Naive thymus-derived CD4-positive, alpha-beta T cell (primary cell): ENCODE data around the gene SNX27. TPM values are rescaled to one million over a fixed set of nuclear protein-coding genes. Genes with fewer than 3 reads are reported as not detected.
A peak's percentile ranks its signal among the peaks of the same experiment; 100 is the strongest.

Experiments used
- ATAC-seq: fragments of 150-1000 bp; cut with Tn5 transposase; 2 replicates; pipeline ENCODE4 v1.10.0; 2021; ENCODE audit warnings: mild to moderate bottlenecking, moderate library complexity
- CTCF ChIA-PET: fragments of 350-600 bp; sonication (Branson Sonifier 250); formaldehyde crosslinking; loops from one replicate; lab custom pipeline; 2021; ENCODE audit warnings: antibody characterized with exemption; lab: Charles Lee
- POLR2A ChIA-PET: fragments of 350-600 bp; sonication (Branson Sonifier 250); formaldehyde crosslinking; loops from one replicate; lab custom pipeline; 2021; ENCODE audit warnings: antibody characterized with exemption, inconsistent platforms; lab: Charles Lee
- DNase-seq, 9 donors: peaks; one replicate each; pipeline versions ENCODE4 v3.0.0 to v3.0.0-alpha.2; 2020 to 2022; ENCODE audit warnings: mixed read lengths in 1 of 9
- H3K27ac ChIP-seq: one replicate; pipeline ENCODE4 v1.7.0; 2013; ENCODE audit warnings: mild to moderate bottlenecking, low read depth, low read length, moderate library complexity
- H3K27me3 ChIP-seq, 2 donors: one replicate each; pipeline ENCODE4 v1.7.0; 2013; ENCODE audit warnings: low read length in 2 of 2, mild to moderate bottlenecking in 2 of 2, moderate library complexity in 2 of 2; ENCODE audit not compliant: control insufficient read depth in 2 of 2, insufficient read depth in 2 of 2
- H3K36me3 ChIP-seq, 3 experiments: 1 replicate in 2 of 3; 2 replicates in 1 of 3; pipeline ENCODE4 v1.7.0; 2013; ENCODE audit warnings: low read length in 3 of 3, mild to moderate bottlenecking in 3 of 3, moderate library complexity in 1 of 3; ENCODE audit not compliant: insufficient read depth in 3 of 3, control insufficient read depth in 2 of 3
- H3K4me1 ChIP-seq, 2 donors: one replicate each; pipeline ENCODE4 v1.7.0; 2013; ENCODE audit warnings: low read length in 2 of 2, mild to moderate bottlenecking in 2 of 2, moderate library complexity in 1 of 2; ENCODE audit not compliant: control insufficient read depth in 2 of 2, insufficient read depth in 2 of 2
- H3K4me3 ChIP-seq: 2 replicates; pipeline ENCODE4 v1.7.0; 2013; ENCODE audit warnings: mild to moderate bottlenecking, low read length
- H3K9me3 ChIP-seq, 3 experiments: 1 replicate in 2 of 3; 2 replicates in 1 of 3; pipeline ENCODE4 v1.7.0; 2013; ENCODE audit warnings: low read length in 3 of 3; ENCODE audit not compliant: control insufficient read depth in 2 of 3
- H3K27ac Mint-ChIP-seq, 9 donors: one replicate each; pipeline ENCODE4 v1.8.0; 2020 to 2022; ENCODE audit warnings: mixed read lengths in 9 of 9, mild to moderate bottlenecking in 8 of 9, moderate library complexity in 5 of 9, inconsistent platforms in 2 of 9
- H3K27me3 Mint-ChIP-seq, 5 donors: one replicate each; pipeline ENCODE4 v1.8.0; 2021 to 2022; ENCODE audit warnings: mixed read lengths in 5 of 5, mild to moderate bottlenecking in 1 of 5
- H3K36me3 Mint-ChIP-seq, 5 donors: one replicate each; pipeline ENCODE4 v1.8.0; 2020 to 2022; ENCODE audit warnings: mixed read lengths in 5 of 5, mild to moderate bottlenecking in 3 of 5, inconsistent platforms in 1 of 5
- H3K4me1 Mint-ChIP-seq, 7 donors: one replicate each; pipeline ENCODE4 v1.8.0; 2020 to 2022; ENCODE audit warnings: mixed read lengths in 7 of 7, mild to moderate bottlenecking in 3 of 7, inconsistent platforms in 1 of 7
- H3K4me3 Mint-ChIP-seq, 10 donors: one replicate each; pipeline ENCODE4 v1.8.0; 2020 to 2022; ENCODE audit warnings: mild to moderate bottlenecking in 10 of 10, mixed read lengths in 10 of 10, moderate library complexity in 6 of 10, inconsistent platforms in 2 of 10
- H3K9me3 Mint-ChIP-seq, 11 donors: one replicate each; pipeline ENCODE4 v1.8.0; 2020 to 2022; ENCODE audit warnings: mixed read lengths in 11 of 11, mild to moderate bottlenecking in 4 of 11, inconsistent platforms in 1 of 11, moderate library complexity in 1 of 11
- intact Hi-C, 2 donors: fragments of 100-400 bp; cut with micrococcal nuclease; formaldehyde crosslinking; loops; one replicate each; pipeline ENCODE4 v1.15.1; 2023
- polyA plus RNA-seq, 2 donors: library from polyadenylated mRNA; unstranded; fragments of 300-500 nt; fragmentation: Illumina TruSeq; gene quantifications; one replicate each; pipeline ENCODE4 v1.2.3, GENCODE V29; 2021
- total RNA-seq, 6 experiments: library from RNA in 5 of 6; stranded (reverse) in 5 of 6; gene quantifications; 1 replicate in 5 of 6; 2 replicates in 1 of 6; pipeline ENCODE4 v1.2.3 and lab custom pipeline; 2021 to 2026

The SNX27 gene
- total and polyA plus RNA-seq, 7 experiments from 2014 or later = 11.7 to 42.1 (median 28.5) TPM

GRCh38 chr1:151574575-151575529 lies 37.0 kb upstream of the SNX27 start:
- no peaks in the 10 kb centered on the region for H3K4me1 ChIP-seq
- no peak overlapping the region for H3K27ac ChIP-seq
- H3K4me1 Mint-ChIP-seq = peaks cover 0 to 10% (median 0%) of the 10 kb centered on the region in 7 donors
- H3K4me3 Mint-ChIP-seq = no peak overlapping the region
- DNase-seq = no peak
- peaks cover 0 to 1% (median 0%) of the 10 kb centered on the region in 11 donors for H3K9me3 Mint-ChIP-seq
- intact Hi-C loops = no loop called here
- H3K27me3 Mint-ChIP-seq = no peaks in the 10 kb centered on the region
- ChIA-PET CTCF (interaction anchor here (0.6 kb wide), 1 partner anchor 51 kb away, joined by 5 read pairs; no protein-coding TSS in a partner anchor), POLR2A (no interaction called here)
- peak; percentile 46 for ATAC-seq
- H3K9me3 ChIP-seq = no peaks in the 10 kb centered on the region
- peak overlapping the region in 1 of 9 donors; percentile 38 for H3K27ac Mint-ChIP-seq
- H3K36me3 Mint-ChIP-seq = peaks cover 0 to 22% (median 3%) of the 10 kb centered on the region in 5 donors
- no peak overlapping the region for H3K4me3 ChIP-seq
- peaks cover 0 to 5% (median 0%) of the 10 kb centered on the region in 3 experiments for H3K36me3 ChIP-seq
- H3K27me3 ChIP-seq = no peaks in the 10 kb centered on the region

DNA sequence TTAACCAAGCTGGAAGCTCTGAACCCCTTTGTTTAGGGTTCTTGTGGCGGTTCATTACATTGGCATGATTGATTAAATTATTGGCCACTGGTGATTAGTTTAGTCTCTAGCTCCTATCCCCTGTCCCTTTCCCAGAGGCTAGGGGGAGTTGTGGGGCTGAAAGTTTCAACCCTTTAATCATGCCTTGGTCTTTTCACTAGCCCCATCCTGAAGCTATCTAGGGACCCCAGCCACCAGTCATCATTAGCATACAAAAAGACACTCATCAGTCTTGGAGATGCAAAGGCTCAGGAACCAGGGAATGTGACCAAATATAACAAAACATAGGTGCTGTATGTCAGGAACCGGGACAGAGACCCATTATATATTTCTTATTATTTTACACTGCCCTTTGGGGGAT lies 34.7 kb upstream of the SNX27 start:
- CTCF ChIA-PET = no interaction called here
- POLR2A ChIA-PET = no interaction called here

DNA sequence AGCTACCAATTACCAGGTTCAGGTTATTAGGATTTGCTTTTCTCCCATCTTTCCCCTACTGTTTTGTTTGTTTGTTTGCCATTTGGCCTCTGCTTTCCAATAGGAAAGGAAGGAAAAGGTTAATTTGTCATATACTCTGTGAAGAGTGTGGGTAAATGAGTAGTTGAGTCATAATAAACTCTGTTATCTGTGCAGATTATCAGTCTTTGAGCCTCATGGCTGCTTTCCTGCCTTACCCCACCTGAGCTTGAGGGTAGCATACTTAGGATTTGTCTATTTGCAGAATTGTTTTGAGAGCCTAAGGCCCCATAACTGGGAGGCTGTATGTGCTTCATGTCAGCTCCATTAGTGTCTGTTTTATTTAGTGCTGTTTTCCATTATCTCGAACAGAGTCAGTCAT lies 32.9 kb upstream of the SNX27 start:
- Mint-ChIP-seq H3K4me3 (no peak overlapping the region), H3K9me3 (peaks cover 0 to 1% (median 0%) of the 10 kb centered on the region in 11 donors), H3K4me1 (peaks cover 0 to 10% (median 0%) of the 10 kb centered on the region in 7 donors), H3K27me3 (no peaks in the 10 kb centered on the region), H3K36me3 (peaks cover 0 to 18% (median 3%) of the 10 kb centered on the region in 5 donors), H3K27ac (no peak overlapping the region)
- Histone ChIP-seq H3K9me3 (no peaks in the 10 kb centered on the region), H3K36me3 (peaks cover 0 to 5% (median 0%) of the 10 kb centered on the region in 3 experiments), H3K27me3 (no peaks in the 10 kb centered on the region), H3K4me1 (no peaks in the 10 kb centered on the region), H3K27ac (no peak overlapping the region), H3K4me3 (no peak overlapping the region)
- POLR2A ChIA-PET = no interaction called here
- CTCF ChIA-PET = interaction anchor here (0.6 to 1.2 kb wide), 2 partner anchors 15 to 1923 kb away, joined by 3 to 4 read pairs; no protein-coding TSS in a partner anchor
- DNase-seq (no peak), ATAC-seq (no peak)
- intact Hi-C loops = no loop called here

More for the DNA sequence above, 34.7 kb upstream of the SNX27 start:
- Mint-ChIP-seq H3K4me1 (peaks cover 0 to 10% (median 0%) of the 10 kb centered on the region in 7 donors), H3K9me3 (peaks cover 0 to 1% (median 0%) of the 10 kb centered on the region in 11 donors), H3K27me3 (no peaks in the 10 kb centered on the region), H3K36me3 (peaks cover 0 to 22% (median 3%) of the 10 kb centered on the region in 5 donors), H3K27ac (no peak overlapping the region), H3K4me3 (no peak overlapping the region)
- H3K27me3 ChIP-seq = no peaks in the 10 kb centered on the region
- no peak overlapping the region for H3K27ac ChIP-seq
- no peaks in the 10 kb centered on the region for H3K4me1 ChIP-seq
- no peak for DNase-seq
- ATAC-seq = no peak
- peaks cover 0 to 5% (median 0%) of the 10 kb centered on the region in 3 experiments for H3K36me3 ChIP-seq
- H3K9me3 ChIP-seq = no peaks in the 10 kb centered on the region
- no peak overlapping the region for H3K4me3 ChIP-seq
- intact Hi-C loops = no loop called here

DNA sequence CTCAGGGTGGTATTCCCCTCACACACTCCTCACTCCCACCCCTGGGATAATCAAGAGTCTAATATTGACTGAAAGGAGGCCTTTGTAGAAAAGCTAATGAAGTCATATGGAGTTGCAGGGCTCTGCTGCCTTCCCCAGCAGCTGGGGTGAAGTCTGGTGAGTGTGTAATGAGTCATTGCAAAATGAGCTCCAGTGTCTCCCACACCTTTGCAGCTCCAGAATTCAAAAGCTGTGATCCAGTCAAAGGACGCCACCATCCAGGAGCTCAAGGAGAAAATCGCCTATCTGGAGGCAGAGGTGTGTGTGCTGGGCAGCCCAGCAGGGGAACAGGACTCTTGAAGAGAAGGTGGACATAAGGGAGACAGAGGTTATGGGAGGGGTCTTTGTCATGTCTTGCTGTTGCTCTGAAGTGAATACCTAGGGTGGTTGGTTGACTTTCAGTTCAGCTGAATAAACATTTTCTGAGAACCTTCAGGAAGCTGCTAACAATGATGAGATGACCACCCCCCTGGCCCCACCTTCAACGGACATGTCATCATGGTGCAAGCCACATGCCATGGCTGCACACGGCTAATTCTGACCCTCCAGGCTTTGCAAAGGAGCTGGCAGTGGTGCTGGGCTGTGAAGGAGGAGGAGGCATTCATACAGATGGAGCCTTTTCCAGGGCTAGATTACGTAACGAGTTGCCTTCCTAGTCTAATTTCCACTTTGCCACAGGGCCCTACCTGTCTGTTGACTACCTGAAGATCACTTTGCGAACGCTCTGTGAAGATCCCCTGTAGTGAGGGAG lies 32.2 kb upstream of the SNX27 start:
- intact Hi-C loops = no loop called here
- ATAC-seq = no peak
- Mint-ChIP-seq H3K4me1 (peaks cover 0 to 10% (median 0%) of the 10 kb centered on the region in 7 donors), H3K27me3 (no peaks in the 10 kb centered on the region), H3K9me3 (peaks cover 0 to 1% (median 0%) of the 10 kb centered on the region in 11 donors), H3K27ac (no peak overlapping the region), H3K4me3 (no peak overlapping the region), H3K36me3 (peaks cover 0 to 11% (median 3%) of the 10 kb centered on the region in 5 donors)
- Histone ChIP-seq H3K4me1 (no peaks in the 10 kb centered on the region), H3K4me3 (no peak overlapping the region), H3K27me3 (no peaks in the 10 kb centered on the region), H3K36me3 (peaks cover 0 to 5% (median 0%) of the 10 kb centered on the region in 3 experiments), H3K9me3 (no peaks in the 10 kb centered on the region), H3K27ac (no peak overlapping the region)
- DNase-seq = no peak
- POLR2A ChIA-PET = no interaction called here
- CTCF ChIA-PET = interaction anchor here (1.2 kb wide), 1 partner anchor 14 kb away, joined by 4 read pairs; no protein-coding TSS in a partner anchor

DNA sequence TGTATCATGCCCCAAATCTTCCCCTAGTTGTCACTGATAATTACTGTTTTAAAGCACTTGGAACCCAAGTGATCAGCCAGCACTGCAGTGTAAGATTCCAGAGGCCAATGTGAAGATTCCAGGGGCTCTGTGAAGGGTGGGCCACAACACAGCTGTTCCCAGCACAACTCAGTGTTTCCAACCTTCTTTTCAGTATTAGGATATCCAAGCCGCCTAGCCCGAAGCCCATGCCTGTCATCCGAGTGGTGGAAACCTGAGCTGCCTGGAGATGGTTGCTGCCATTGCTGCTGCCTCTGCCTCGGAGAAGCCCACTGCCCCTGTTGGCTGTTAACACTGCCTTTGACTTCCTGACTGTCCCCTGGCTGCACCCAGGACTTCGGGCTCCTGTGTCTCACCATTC lies 30.4 kb upstream of the SNX27 start:
- Histone ChIP-seq H3K4me3 (no peak overlapping the region), H3K27me3 (no peaks in the 10 kb centered on the region), H3K36me3 (peaks cover 0 to 5% (median 0%) of the 10 kb centered on the region in 3 experiments), H3K9me3 (no peaks in the 10 kb centered on the region), H3K4me1 (no peaks in the 10 kb centered on the region), H3K27ac (no peak overlapping the region)
- H3K36me3 Mint-ChIP-seq = peaks cover 0 to 6% (median 0%) of the 10 kb centered on the region in 5 donors
- ATAC-seq (no peak), DNase-seq (no peak)
- H3K4me1 Mint-ChIP-seq = peaks cover 0 to 3% (median 0%) of the 10 kb centered on the region in 7 donors
- ChIA-PET CTCF (interaction anchor here (0.5 to 0.7 kb wide), 2 partner anchors 12 to 350 kb away, joined by 3 to 6 read pairs; no protein-coding TSS in a partner anchor), POLR2A (no interaction called here)
- H3K27ac Mint-ChIP-seq = no peak overlapping the region
- intact Hi-C loops = no loop called here
- H3K4me3 Mint-ChIP-seq = no peak overlapping the region
- peaks cover 0 to 1% (median 0%) of the 10 kb centered on the region in 11 donors for H3K9me3 Mint-ChIP-seq
- no peaks in the 10 kb centered on the region for H3K27me3 Mint-ChIP-seq

GRCh38 chr1:151581921-151582320 lies 29.9 kb upstream of the SNX27 start:
- ATAC-seq (no peak), DNase-seq (no peak)
- no peak overlapping the region for H3K4me3 ChIP-seq
- Mint-ChIP-seq H3K9me3 (peaks cover 0 to 1% (median 0%) of the 10 kb centered on the region in 11 donors), H3K4me1 (peaks cover 0 to 3% (median 0%) of the 10 kb centered on the region in 7 donors), H3K27ac (no peak overlapping the region), H3K27me3 (no peaks in the 10 kb centered on the region), H3K4me3 (no peak overlapping the region), H3K36me3 (peaks cover 0 to 6% (median 0%) of the 10 kb centered on the region in 5 donors)
- no peak overlapping the region for H3K27ac ChIP-seq
- POLR2A ChIA-PET = no interaction called here
- peaks cover 0 to 5% (median 0%) of the 10 kb centered on the region in 3 experiments for H3K36me3 ChIP-seq
- CTCF ChIA-PET = interaction anchor here (0.5 to 0.7 kb wide), 3 partner anchors 12 to 351 kb away, joined by 3 to 6 read pairs (median 3); no protein-coding TSS in a partner anchor
- no peaks in the 10 kb centered on the region for H3K9me3 ChIP-seq
- H3K4me1 ChIP-seq = no peaks in the 10 kb centered on the region
- no peaks in the 10 kb centered on the region for H3K27me3 ChIP-seq
- intact Hi-C loops = no loop called here
